HUDEP-2 (cell line): Measurements from ENCODE around the gene WRAP73.

ENCODE experiments used
- DNase-seq, 76 experiments: peaks; one replicate each; lab custom pipeline; 2025; ENCODE audit not compliant: unreplicated experiment in 76 of 76; lab: John Stamatoyannopoulos, UW

The WRAP73 gene

DNA sequence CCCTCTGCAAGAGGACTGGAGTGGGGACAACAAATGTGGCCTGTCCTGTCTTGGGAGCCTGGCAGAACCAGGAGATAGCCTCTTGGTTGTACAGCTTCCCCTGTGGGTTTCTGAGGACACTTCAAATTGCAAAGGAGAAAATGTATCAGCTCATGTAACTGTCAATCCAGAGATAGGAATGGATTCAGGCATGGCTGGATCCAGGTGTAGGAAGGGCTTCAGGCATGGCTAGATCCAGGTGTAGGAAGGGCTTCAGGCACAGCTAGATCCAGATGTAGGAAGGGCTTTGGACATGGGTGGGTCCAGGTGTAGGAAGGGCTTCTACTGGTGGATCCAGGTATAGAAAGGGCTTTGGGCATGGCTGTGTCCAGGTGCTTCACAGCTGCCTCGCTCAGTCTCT is 33.3 kb upstream of the WRAP73 start:
- no peak for DNase-seq

DNA sequence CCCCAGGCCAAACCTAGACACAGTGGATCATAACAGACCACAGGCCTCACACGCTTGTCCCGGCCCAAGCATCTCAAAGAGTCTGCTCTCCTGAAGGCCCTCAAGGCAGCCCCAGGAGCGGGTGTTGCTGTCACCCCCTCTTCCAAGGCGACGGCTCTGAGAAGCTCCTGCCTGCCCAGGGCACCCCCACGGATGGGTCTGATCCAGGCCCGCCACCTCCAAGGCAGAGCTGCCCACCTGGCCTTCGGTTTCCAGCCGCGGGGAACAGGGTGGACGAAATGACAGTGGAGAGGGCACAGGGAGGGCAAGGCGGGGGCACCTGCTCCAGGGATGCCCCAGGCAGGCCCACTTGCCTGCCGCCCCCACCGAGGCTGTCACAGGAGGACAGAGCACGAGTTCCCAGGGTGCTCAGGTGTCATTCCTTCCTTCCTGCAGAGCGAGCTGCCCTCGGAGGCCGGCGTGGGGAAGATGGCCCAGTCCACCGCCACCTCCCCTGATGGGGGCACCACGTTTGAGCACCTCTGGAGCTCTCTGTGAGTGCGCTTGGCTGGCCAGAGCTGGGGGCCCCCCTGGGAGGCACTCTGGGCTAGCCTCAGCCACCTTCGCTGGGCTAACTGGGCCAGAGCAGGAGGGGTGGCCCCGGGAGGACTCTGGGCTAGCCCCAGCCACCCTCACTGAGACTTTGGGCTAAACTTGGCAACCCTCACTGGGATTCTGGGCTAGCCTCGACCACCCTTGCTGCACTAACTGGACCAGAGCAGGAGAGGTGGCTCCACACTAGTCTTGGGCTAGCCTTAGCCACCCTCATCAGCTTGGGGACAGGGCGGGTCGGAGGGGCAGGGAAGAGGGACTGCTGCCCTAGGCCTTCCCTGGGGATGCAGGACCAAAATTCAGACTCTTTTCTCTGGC is 32.2 kb upstream of the WRAP73 start:
- DNase-seq, result no peak

DNA sequence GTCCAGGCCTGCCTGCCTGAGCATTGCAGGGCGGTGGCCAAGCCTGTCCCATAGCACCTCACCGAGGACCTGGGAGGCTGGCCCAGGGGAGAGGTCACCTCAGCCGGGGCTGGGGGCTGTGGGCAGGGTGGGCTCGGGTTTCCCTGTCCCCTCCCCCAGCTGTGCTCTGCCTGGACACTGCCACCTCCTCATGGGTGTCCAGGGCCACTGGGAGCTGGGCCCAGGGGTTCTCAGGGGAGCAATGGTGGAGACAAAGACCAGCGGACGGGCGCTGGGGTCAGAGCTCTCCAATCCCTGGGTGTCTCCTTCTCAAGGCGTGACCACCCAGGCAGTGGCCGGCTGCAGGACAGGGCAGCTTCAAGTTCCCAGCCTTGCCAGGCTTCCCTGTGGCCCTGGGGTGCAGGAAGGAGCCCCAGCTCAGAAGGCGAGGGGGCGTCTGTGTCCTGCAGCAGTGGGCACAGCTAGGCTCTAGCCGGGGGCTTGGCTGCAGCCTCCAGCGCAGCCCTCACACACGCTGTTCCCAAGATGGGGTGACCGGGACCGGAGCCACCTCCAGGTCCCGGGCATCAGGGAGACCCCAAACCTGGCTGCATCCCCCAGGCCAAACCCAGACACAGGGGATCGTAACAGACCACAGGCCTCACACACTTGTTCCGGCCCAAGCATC is 31.5 kb upstream of the WRAP73 start:
- no peak for DNase-seq

DNA sequence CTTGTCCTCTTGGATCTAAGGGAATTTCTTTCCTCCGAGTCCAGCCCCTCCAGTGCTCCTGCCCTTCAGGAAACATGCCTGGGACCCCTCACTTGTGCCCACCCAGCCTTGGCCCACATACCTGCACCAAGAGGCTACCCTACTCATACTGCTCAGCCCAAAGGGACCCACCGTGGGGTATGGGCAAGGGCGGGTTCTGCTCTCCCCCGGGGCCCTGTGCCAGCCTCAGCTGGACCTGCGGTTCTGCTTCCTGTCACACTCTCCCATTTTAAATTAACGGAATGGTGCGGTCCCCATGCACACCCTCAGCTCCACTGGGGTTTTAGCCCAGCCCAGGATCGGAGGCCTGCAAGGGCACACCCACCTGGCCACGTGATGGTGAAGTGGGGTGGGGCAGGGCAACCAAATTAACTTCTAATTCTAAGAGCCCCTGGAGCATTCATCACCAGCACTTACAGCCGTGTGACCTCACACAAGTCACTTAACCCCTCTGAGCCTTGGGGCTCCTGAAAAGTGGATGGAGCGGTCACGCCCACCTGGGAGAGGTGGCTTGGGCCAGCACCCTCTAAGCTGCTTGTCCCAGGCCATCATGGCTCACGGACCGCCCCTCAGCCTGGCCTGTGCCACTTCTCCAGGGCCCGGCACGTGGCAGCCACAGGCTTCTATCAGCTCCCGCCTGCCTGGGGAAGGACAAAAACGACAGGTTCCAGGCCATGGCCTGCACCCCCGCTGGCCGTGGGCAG is 30.8 kb upstream of the WRAP73 start:
- no peak for DNase-seq

DNA sequence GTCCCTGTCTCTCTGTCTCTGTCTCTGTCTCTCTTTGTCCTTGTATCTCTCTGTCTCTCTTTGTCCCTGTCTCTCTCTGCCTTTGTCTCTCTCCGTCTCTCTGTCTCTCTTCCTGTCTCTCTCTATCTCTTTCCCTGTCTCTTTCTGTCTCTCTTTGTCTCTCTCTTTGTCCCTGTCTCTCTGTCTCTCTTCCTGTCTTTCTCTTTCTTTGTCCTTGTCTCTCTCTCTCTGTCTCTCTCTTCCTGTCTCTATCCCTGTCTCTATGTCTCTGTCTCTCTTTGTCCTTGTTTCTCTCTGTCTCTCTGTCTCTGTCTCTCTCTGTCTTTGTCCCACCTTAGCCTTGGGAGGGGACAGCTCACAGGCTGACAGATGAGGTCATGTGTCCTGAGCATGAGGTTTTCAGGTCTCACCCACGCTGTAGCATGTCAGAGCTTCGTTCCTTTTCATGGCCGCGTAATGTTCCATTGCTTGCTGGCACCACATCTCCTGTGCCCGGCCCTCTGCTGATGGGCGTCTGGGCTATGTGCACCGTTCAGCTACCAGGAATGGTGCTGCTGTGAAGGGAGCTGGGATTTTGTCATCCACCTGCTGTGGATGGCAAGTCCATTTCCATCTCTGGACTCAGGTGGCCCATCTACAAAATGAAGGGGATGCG is 30.0 kb upstream of the WRAP73 start:
- DNase-seq, result no peak

DNA sequence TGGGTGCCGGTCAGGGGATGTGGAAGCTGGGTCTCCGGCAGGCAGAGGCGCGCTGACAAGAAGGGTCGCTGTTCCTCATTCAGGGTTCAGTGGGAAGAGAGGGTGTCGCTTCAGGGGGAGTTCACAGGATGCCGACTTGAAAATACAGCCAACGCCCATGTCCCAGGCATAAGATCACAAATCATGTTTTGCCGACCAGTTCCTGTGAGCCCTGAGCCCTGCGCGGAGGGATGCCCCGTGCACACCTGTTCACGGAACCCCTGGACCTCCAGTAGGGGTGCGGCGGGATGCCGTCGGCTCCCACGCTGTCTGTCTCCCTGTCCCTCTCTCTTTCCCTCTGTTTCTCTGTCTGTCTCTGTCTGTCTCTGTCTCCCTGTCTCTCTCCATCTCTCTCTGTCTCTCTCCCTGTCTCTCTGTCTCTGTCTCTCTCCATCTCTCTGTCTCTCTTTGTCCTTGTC is 29.2 kb upstream of the WRAP73 start:
- no peak for DNase-seq

DNA sequence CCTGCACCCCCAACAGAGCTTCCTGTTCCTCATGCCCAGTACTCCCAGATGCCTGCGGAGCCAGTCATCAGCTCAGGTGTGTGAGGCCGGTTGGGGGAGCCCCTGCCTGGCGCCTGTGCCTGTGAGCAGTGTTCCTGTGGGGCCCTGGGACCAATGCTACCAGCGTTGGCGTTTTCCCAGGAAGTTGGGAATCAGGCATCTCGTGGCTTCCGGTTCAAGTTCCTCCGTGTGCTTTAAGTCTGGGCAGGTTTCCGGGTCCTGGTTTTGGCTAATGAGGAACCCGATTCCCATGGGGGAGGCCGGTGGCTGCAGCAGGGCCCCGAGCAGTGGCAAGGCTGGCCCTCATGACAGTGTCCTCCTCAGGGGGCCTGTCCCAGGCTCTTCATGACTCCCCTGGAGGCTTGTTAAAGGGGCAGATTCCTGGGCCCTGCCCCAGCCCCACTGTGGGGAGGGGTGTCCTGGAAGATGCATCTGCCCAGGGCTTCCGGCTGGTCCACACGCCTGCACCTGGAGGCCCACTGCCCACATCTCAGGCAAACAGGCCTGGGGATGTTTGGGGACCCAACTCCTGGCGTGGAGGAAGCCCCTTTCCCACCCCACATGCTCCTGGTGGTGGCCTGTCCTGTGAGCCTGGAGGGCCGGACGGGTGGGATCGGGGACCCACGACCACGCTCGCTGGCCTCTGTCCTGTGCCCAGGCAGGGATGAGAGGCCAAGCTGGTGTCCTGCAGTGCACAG is 28.6 kb upstream of the WRAP73 start:
- no peak for DNase-seq

DNA sequence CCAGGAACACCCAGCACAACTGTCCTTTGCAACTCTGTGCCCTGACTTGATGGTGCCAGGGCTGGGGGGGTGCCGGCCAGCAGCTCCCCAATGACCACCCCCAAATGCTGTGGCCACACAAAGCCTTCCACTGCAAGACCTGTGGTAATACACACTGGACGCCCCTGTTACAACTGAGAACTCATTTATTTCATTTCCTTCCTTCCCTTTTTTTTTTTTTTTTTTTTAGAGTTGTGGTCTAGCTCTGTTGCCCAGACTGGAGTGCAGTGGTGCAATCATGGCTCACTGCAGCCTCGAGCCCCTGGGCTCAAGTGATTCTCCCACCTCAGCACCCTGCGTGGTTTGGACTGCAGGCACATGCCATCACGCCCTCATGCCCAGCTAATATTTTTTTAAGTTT is 27.6 kb upstream of the WRAP73 start:
- DNase-seq, result no peak

DNA sequence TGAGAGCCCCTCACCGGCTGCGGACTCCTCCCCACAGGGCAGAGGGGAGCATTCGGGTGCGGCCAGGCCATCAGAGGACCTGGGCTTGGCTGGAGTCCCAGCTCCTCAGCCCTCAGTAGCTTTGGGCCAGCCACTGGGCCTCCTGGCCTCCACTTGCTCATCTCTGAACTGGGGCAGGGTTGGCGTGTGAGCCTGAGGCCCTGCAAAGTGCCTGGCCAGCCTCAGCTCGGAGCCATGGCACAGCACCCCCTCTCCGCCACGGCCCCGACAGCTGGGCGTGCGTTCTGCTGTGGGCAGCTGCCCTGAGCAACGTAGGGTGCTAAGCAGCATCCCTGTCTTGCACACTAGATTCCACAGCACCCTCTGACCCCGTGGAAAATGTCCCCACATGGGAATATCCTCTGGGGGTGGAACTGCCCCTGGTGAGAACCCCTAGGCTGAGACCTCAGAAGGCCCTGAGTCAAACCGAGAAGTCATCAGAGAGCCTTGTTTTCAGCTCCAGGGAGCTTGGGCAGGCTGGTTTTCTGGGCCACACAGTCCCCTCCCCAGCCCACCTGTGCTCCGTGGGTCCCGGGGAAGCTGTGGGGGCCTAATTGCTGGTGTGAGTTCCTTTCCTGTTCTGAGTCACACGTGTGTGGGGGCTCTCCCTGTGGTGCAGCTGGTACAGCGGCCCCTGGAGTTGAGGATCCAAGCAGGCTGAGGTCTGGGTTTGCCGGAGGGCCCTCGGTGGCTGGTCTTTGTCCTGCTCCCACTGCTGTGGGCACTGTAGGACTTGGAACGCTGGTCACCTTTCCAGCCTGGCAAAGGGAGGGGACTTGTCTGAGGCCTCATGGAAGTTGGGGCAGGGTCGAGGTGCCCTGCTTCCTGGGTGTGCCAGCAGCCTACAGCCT is 26.9 kb upstream of the WRAP73 start:
- DNase-seq, result no peak

DNA sequence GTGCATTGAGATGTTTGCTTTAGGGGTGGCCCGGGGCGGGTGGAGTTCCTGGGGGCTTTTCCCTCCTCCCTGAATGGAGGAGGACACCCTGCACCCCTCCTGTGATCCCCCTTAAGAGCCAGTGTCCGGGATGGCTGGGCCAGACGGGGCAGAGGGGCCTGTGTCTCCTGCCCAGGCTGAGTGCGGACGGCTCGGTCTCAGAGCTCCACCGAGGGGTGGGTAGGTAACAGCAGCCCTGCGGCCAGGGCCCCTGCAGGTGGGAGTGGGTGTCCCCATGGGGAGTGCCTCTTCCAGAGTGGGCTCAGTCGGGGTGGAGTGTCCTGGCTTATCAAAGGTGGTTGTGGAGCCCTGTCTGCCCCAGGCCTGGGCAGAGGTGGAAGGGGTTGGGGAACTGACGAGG is 25.5 kb upstream of the WRAP73 start:
- no peak for DNase-seq

DNA sequence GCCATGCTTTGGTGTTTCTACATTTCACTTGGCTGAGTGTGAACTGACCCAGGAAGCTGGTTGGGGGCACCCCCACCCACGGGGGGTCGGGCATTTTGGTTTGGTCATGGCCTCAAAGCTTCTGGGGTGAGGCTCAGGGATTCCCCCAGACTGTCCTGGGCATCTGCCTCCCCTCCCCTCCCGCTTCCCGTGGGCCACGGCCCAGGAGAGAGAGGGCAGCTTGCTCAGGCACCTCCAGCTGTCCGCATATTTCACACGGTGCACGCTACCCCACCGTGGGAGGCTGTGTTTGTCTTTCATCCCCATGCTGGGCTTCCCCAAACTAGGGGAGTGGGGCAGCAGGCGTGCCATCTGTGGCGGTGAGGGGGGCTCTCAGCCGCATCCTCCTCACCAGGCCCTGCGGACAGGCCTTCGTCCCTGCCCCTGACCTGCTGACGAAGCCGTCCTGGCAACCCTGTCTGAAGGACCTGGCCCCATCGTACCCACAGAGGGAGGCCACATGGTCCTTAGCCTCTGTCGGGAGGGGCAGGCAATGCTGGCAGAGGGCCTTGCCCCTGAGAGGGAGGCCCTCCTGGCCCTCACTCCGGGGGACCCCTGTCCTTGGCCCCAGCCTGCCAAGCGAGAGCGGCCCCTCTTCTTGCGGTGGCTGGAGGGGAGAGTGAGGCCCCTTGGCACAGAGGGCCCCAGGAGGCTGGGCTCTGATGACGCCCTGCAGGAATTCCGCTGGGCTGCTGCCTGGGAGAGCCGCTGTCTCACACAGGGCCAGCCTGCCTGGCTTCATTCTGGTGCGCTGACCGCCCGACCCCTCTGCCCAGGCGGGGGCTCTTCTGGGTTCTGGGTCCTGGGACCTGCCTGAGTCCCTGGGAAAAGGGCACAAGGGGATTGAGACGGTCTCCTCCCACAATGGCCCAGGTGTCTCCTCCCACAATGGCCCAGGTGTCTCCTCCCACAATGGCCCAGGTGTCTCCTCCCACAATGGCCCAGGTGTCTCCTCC is 24.5 kb upstream of the WRAP73 start:
- no peak for DNase-seq

DNA sequence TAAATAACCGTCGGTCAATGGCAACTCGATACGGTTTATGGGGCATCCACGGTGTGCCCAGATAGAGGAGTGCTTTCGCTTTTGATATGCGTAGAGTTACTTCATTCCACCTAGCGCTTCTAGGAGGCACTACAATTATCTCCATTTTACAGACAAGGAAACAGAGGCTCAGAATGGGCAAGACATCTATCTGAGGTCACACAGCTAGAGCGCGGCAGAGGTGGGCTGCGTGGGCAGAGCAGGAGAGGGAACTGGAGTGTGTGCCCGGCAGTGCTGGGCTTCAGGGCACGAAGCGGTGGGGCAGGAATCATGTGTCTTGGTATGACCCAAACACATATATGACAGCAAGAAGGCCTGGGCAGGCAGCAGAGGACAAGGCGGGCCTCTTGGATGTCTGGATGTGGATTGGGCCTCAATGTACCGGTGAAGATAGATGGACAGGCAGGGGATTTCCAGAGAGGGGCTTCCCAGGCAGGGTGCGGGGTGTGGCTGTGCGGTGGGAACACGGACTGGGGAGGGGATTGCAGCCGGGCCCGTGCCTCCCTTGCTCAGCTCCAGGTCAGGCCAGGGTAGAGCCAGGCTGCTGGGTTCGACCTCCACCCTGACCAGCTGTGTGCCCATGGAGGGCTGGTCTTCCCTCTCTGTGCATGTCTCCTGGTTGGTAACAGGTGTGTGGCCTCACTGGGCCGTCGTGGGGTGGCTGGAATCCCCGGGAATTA is 23.6 kb upstream of the WRAP73 start:
- no peak for DNase-seq

DNA sequence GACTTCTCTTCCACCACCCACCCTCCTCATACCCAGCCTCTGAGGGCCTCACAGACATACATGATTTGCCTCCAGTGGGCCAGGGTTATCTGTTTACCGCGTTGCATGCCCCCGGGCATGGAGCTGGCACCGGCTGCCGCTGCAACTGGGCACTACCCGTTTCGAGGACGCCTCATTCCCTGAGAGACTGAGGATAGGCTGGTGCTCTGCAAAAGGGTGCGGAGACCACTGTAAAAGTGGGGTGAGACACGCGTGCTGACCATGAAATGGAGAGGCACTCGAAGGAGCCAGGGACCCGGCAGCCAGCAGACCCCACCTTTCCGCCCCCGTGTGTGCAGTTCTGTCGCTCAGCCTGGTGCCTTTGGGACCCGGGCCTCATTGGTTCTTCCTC is 23.1 kb upstream of the WRAP73 start:
- no peak for DNase-seq

DNA sequence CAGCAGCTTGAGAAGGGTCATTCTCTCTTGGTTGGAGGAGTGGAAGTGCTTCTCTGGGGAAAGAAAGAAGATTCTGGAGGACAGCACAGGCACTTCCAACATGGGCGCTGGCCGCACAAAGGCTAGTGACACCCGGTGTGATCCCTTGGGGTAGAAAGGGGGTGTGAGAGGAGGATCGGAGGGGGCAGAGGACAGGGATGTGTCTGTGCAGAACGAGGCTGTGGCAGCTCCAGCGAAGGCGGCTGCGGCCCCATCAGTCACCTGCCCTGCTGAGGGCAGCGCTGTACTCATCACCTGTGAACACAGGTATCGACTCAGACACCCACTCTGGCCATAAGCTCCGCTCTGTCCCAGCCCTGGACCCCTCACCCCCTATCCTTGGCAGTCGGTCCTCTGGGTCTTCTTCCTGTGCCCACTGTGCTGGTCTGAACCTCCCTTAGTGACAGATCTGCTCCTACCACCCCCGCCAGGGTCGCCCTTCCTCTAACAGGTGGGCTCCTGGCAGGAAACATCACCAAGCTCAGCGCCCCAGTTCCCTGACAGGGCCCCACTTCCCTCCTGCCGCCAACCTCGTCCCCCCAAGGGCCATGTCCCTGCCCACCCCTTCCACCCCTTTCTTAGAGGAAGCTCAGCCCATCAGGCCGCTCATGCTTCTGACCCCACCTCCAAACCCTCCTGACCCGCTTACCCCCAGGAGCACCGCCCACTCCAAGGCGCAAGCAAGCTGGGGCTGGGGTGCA is 22.5 kb upstream of the WRAP73 start:
- DNase-seq, result no peak

DNA sequence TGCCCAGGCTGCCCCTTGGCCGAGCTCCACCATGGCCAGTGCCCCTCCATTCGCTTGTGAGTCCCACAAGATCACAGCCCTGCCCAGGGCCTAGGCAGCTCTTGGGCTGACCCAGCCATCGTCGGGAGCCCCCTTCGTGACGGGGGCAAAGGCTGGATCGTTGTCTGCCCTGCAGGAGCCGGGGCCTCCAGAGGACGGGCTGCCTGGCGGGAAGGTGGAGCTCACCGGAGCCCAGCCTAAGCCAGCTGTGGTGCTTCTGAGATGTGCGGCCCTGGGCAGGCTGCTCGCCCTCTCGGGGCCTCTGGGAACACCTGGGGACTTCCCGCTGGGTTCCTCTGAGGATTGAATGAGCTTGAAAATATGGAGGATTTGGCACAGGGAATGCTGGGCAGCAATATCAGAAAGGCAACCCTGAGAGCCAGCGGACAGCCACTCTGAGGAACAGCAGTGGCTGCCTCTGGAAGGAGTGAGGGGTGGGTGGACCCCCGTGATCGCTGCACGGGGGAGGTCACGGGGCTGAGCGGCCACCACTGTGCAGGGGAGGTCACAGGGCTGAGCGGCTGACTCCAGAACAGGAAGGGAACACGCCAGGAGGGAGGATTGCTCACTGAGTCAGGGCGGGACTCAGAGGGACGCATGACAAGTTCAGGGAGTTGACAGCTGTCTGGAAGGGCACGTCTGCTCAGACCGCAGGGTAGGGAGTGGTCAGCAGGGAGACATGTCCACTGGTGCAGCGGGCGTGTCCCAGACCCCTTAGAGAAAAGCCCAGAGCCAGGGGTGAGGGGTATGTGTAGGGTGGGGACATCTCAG is 21.7 kb upstream of the WRAP73 start:
- DNase-seq, result no peak

DNA sequence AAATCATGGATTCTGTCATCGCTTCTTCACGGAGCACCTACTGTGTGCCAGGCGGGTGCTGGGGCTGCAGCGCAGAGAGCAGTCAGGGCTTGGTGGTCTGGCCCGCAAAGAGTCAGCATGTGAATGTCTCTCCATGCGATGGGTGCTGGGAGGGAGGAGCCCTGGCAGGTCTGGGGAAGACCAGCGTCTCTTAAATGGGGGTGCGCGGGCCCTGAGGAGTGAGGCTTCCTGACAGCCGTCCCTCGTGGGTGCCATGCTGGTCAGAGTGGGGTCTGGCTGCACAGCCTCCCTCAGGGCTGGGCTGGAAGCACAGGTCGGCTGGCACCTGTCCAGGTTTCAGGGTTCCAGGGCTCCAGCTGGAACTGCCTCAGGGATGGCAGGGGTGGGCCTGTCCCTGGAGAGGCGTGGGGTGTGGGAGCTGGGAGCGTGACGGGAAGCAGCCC is 20.9 kb upstream of the WRAP73 start:
- DNase-seq, result no peak
